ENCODE measurements around the gene DNAJB6.

The DNAJB6 gene

GRCh38 chr7:157427811-157428553, 91.2 kb downstream of the DNAJB6 start:
- DNase-seq (ENCODE audit: low read depth, low spot score): no peak

- no peak for DNase-seq (ENCODE audit: low read depth, low spot score)
These were observed 91.7 kb downstream of the DNAJB6 start for GRCh38 chr7:157428554-157428945.

GRCh38 chr7:157429001-157429679, 92.3 kb downstream of the DNAJB6 start:
- no peak for DNase-seq (ENCODE audit: low read depth, low spot score)

- DNase-seq (ENCODE audit: low read depth, low spot score): no peak
These were observed 92.9 kb downstream of the DNAJB6 start for GRCh38 chr7:157429680-157430224.

- DNase-seq (ENCODE audit: low read depth, low spot score): no peak
These were observed 93.9 kb downstream of the DNAJB6 start for GRCh38 chr7:157430721-157431120.

GRCh38 chr7:157431173-157431950, 94.6 kb downstream of the DNAJB6 start:
- no peak for DNase-seq (ENCODE audit: low read depth, low spot score)

- DNase-seq (ENCODE audit: low read depth, low spot score): no peak
These were observed 95.2 kb downstream of the DNAJB6 start for GRCh38 chr7:157431951-157432540.

- no peak for DNase-seq (ENCODE audit: low read depth, low spot score)
These were observed 95.7 kb downstream of the DNAJB6 start for GRCh38 chr7:157432541-157432956.

- DNase-seq (ENCODE audit: low read depth, low spot score): no peak
These were observed 96.3 kb downstream of the DNAJB6 start for GRCh38 chr7:157432957-157433576.

- no peak for DNase-seq (ENCODE audit: low read depth, low spot score)
These were observed 96.8 kb downstream of the DNAJB6 start for GRCh38 chr7:157433628-157434027.

GRCh38 chr7:157434231-157434630, 97.4 kb downstream of the DNAJB6 start:
- DNase-seq (ENCODE audit: low read depth, low spot score): no peak

GRCh38 chr7:157434701-157435100, 97.9 kb downstream of the DNAJB6 start:
- no peak for DNase-seq (ENCODE audit: low read depth, low spot score)

GRCh38 chr7:157436076-157436475, 99.3 kb downstream of the DNAJB6 start:
- no peak for DNase-seq (ENCODE audit: low read depth, low spot score)

GRCh38 chr7:157436763-157437480, 100.1 kb downstream of the DNAJB6 start:
- DNase-seq (ENCODE audit: low read depth, low spot score): no peak

- no peak for DNase-seq (ENCODE audit: low read depth, low spot score)
These were observed 100.8 kb downstream of the DNAJB6 start for GRCh38 chr7:157437519-157438061.

- DNase-seq (ENCODE audit: low read depth, low spot score): no peak
These were observed 101.6 kb downstream of the DNAJB6 start for GRCh38 chr7:157438121-157439025.

- DNase-seq (ENCODE audit: low read depth, low spot score): no peak
These were observed 102.3 kb downstream of the DNAJB6 start for GRCh38 chr7:157439149-157439548.

- DNase-seq (ENCODE audit: low read depth, low spot score): no peak
These were observed 103.0 kb downstream of the DNAJB6 start for GRCh38 chr7:157439761-157440160.

GRCh38 chr7:157440346-157441022, 103.7 kb downstream of the DNAJB6 start:
- DNase-seq (ENCODE audit: low read depth, low spot score): no peak
